HS-5 (cell line): ENCODE measurements around the gene NBEA.

Source experiments
- DNase-seq: peaks from one replicate; pipeline ENCODE4 v3.0.0-alpha.2; 2012; ENCODE audit warnings: low read depth

NBEA gene

GRCh38 chr13:35165205-35165604 is 223.1 kb downstream of the NBEA start:
- no peak for DNase-seq

- no peak for DNase-seq
These were observed 237.4 kb downstream of the NBEA start for GRCh38 chr13:35179494-35179893.

- DNase-seq = no peak
These were observed 238.0 kb downstream of the NBEA start for GRCh38 chr13:35179920-35180663.

GRCh38 chr13:35190241-35190640 is 248.2 kb downstream of the NBEA start:
- DNase-seq = no peak

- no peak for DNase-seq
These were observed 249.8 kb downstream of the NBEA start for GRCh38 chr13:35191883-35192282.

- no peak for DNase-seq
These were observed 256.6 kb downstream of the NBEA start for GRCh38 chr13:35198613-35199200.

- DNase-seq = no peak
These were observed 266.5 kb downstream of the NBEA start for GRCh38 chr13:35208587-35208986.

GRCh38 chr13:35210261-35210660 is 268.2 kb downstream of the NBEA start:
- DNase-seq = no peak

GRCh38 chr13:35211949-35212348 is 269.9 kb downstream of the NBEA start:
- no peak for DNase-seq

- no peak for DNase-seq
These were observed 271.8 kb downstream of the NBEA start for GRCh38 chr13:35213911-35214310.

- DNase-seq = no peak
These were observed 274.1 kb downstream of the NBEA start for GRCh38 chr13:35216131-35216530.

GRCh38 chr13:35219021-35219420 is 277.0 kb downstream of the NBEA start:
- no peak for DNase-seq

GRCh38 chr13:35225159-35225558 is 283.1 kb downstream of the NBEA start:
- DNase-seq = no peak

GRCh38 chr13:35225582-35225981 is 283.5 kb downstream of the NBEA start:
- no peak for DNase-seq

GRCh38 chr13:35228536-35228935 is 286.5 kb downstream of the NBEA start:
- DNase-seq = no peak

GRCh38 chr13:35231426-35231825 is 289.4 kb downstream of the NBEA start:
- no peak for DNase-seq

GRCh38 chr13:35238274-35238673 is 296.2 kb downstream of the NBEA start:
- no peak for DNase-seq

GRCh38 chr13:35252536-35253205 is 310.6 kb downstream of the NBEA start:
- DNase-seq = no peak

- no peak for DNase-seq
These were observed 313.2 kb downstream of the NBEA start for GRCh38 chr13:35255241-35255640.

- DNase-seq = no peak
These were observed 314.5 kb downstream of the NBEA start for GRCh38 chr13:35256459-35257148.

- DNase-seq = no peak
These were observed 318.2 kb downstream of the NBEA start for GRCh38 chr13:35260316-35260715.

- DNase-seq = no peak
These were observed 324.3 kb downstream of the NBEA start for GRCh38 chr13:35266412-35266811.

GRCh38 chr13:35278917-35279316 is 336.8 kb downstream of the NBEA start:
- DNase-seq = no peak
